ENCODE results near the gene CXCL13. TPM values are rescaled to one million over a fixed set of nuclear protein-coding genes. Genes with fewer than 3 reads are reported as not detected.

CXCL13 gene, protein sequence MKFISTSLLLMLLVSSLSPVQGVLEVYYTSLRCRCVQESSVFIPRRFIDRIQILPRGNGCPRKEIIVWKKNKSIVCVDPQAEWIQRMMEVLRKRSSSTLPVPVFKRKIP
- total RNA-seq (2021; fragmentation: NEBNext Ultra II Directional; extraction: Animal tissue kit (Norgen Biotek cat#: 25700)) (not detected in 2 replicates), polyA plus RNA-seq (2011; rRNA removed) (not detected in 2 replicates), polyA minus RNA-seq (2011; rRNA and poly(A)+ RNA removed) (not detected in 2 replicates)
- polyA plus RNA-seq (2011; cell fraction: cytosol; rRNA removed): not detected
- not detected for polyA plus RNA-seq (2011; cell fraction: nucleus; rRNA removed)
- not detected in 4 replicates for polyA plus RNA-seq (2012, experiment 1 of 2)
- not detected for polyA plus RNA-seq (2012, experiment 2 of 2)
- not detected for polyA plus RNA-seq (2013, experiment 1 of 2)
- 0.04 TPM for polyA plus RNA-seq (2013, experiment 2 of 2)
- not detected for polyA minus RNA-seq (2011; cell fraction: cytosol; rRNA and poly(A)+ RNA removed)
- not detected for polyA minus RNA-seq (2011; cell fraction: nucleus; rRNA and poly(A)+ RNA removed)
- long read RNA-seq, experiment 1: 0 reads
- long read RNA-seq, experiment 2: 0 reads

DNA sequence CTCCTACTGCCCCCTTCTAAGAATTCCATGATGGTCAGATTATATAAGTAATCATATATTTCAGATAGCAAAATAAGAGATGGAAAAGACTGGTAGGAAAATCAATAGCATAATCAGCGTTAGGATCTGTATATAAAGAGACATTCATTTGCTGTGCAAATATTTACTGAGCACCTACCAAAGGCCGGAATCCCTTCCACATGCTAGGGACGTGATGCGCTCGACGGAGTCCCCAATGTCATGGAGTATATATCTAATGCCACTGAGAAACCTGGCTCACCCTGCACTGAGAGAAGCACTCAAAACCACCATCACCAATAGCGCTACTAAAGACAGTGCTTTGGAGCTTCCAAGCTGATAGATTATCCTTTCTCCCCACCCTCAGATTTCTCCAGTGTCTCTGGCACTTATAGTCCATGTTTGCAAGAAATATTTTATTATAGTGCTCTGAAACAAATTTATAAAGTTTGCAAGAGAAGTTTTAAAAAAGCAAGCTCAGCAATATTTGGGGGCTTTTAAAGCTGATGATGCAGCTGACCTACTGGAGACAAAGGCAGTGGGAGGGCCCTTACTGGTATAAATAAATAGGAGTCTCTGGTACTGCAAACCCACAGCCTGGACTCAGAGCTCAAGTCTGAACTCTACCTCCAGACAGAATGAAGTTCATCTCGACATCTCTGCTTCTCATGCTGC lies at the start of gene CXCL13:
CXCL13 (plus strand) TSS at position 611 of the 693 bp plus-strand sequence; CDS start at position 657, 46 bp downstream.
- no peak within 1 kb of the TSS for H3K9ac ChIP-seq (replicated peaks in 1 of 4; ENCODE audit: extremely low read depth in 1 of 4, low read depth in 3 of 4, low read length in 3 of 4)
- no peaks in the 10 kb centered on the region; the same call in 1 of the 2 replicates for H3K23me2 ChIP-seq (ENCODE audit: low read depth, low read length)
- H4K8ac ChIP-seq (ENCODE audit: extremely low read depth, insufficient read depth, low read length): no peak within 1 kb of the TSS
- H3K4ac ChIP-seq (replicated peaks; ENCODE audit: insufficient read length, low read depth, low read length): no peak within 1 kb of the TSS
- no peaks in the 10 kb centered on the region for H4K20me1 ChIP-seq (replicated peaks in 1 of 2; ENCODE audit: control insufficient read depth in 1 of 2, insufficient read depth in 2 of 2, low read length in 2 of 2)
- H3K27me3 ChIP-seq (replicated peaks in 1 of 4; ENCODE audit: control insufficient read depth in 3 of 4, extremely low read depth in 1 of 4, insufficient read depth in 3 of 4, low read length in 3 of 4): no peaks in the 10 kb centered on the region; a peak in 1 of 7 replicates
- no peak within 1 kb of the TSS for H3K4me2 ChIP-seq (ENCODE audit: insufficient read depth in 1 of 2, low read depth in 2 of 2, low read length in 2 of 2)
- H3K4me3 ChIP-seq (ENCODE audit: extremely low read depth in 1 of 4, insufficient read depth in 2 of 4, low read depth in 3 of 4, low read length in 4 of 4): no peak within 1 kb of the TSS
- WGBS, 2 experiments (ENCODE audit: extremely low coverage in 1 of 2, insufficient coverage in 1 of 2, insufficient read length in 1 of 2, insufficient replicate concordance in 2 of 2, low coverage in 1 of 2, low lambda C conversion rate in 2 of 2, missing lambda C conversion rate in 1 of 2): 94% methylated on average over 8 of the region's 8 CpGs; no CpG with 5 or more reads in 1 of the 2 experiments
- H2BK12ac ChIP-seq (ENCODE audit: low read depth, low read length): no peak within 1 kb of the TSS
- ChIA-PET CTCF (ENCODE audit: partially characterized antibody) (interaction anchor here (0.6 to 11.6 kb wide), 6 partner anchors 10 to 597 kb away, joined by 3 to 200 read pairs (median 5); no protein-coding TSS in a partner anchor), POLR2A (ENCODE audit: partially characterized antibody) (no interaction called here)
- no peak within 1 kb of the TSS for H4K91ac ChIP-seq (replicated peaks; ENCODE audit: insufficient read length, low read length)
- no peak within 1 kb of the TSS for H2BK5ac ChIP-seq (ENCODE audit: low read depth, low read length)
- H3K4me1 ChIP-seq (replicated peaks in 1 of 4; ENCODE audit: control insufficient read depth in 3 of 4, insufficient read depth in 4 of 4, low read length in 3 of 4): no peaks in the 10 kb centered on the region
- peak; percentile 91 for TF ChIP-seq MAFK (IDR thresholded peaks at IDR 0.05; ENCODE audit: low read depth, low read length)
- TF ChIP-seq EP300 (IDR thresholded peaks at IDR 0.05; ENCODE audit: borderline replicate concordance in 1 of 2, low read depth in 2 of 2, low read length in 2 of 2): no peak
- H3K79me2 ChIP-seq (ENCODE audit: control insufficient read depth in 1 of 2, insufficient read depth in 2 of 2, low read length in 2 of 2): no peaks in the 10 kb centered on the region
- no peak within 1 kb of the TSS for H2AK5ac ChIP-seq (ENCODE audit: low read depth, low read length)
- no peak within 1 kb of the TSS for H2BK120ac ChIP-seq (replicated peaks; ENCODE audit: low read depth, low read length)
- H3K56ac ChIP-seq (replicated peaks; ENCODE audit: insufficient read length, low read depth, low read length): no peak within 1 kb of the TSS
- H4K5ac ChIP-seq (ENCODE audit: insufficient read length, low read depth, low read length): no peak within 1 kb of the TSS
- H2BK15ac ChIP-seq (ENCODE audit: low read length): no peak within 1 kb of the TSS
- H3K18ac ChIP-seq (ENCODE audit: extremely low read depth, low read length): no peak within 1 kb of the TSS
- FAIRE-seq (no peak), DNase-seq (ENCODE audit: low read depth in 1 of 2, low spot score in 2 of 2) (no peak)
- no peaks in the 10 kb centered on the region for H3K9me3 ChIP-seq (ENCODE audit: insufficient read depth in 2 of 2, low read depth in 1 of 2, low read length in 1 of 2)
- H3K14ac ChIP-seq (ENCODE audit: insufficient read length): no peak within 1 kb of the TSS
- no peak within 1 kb of the TSS for H2AFZ ChIP-seq (ENCODE audit: low read length)
- no peaks in the 10 kb centered on the region for H3K79me1 ChIP-seq (ENCODE audit: low read depth, low read length)
- H3K36me3 ChIP-seq (ENCODE audit: control insufficient read depth in 2 of 4, insufficient read depth in 4 of 4, low read length in 3 of 4): no peaks in the 10 kb centered on the region
- no peak within 1 kb of the TSS for H2BK20ac ChIP-seq (ENCODE audit: low read length)
- no peak within 1 kb of the TSS for H3K23ac ChIP-seq (ENCODE audit: insufficient read length)
- H3K27ac ChIP-seq (ENCODE audit: low read depth, low read length): no peak within 1 kb of the TSS

Data from H1 (cell line).